ENCODE data around the gene RBBP7.
A peak's percentile ranks its signal among the peaks of the same experiment; 100 is the strongest.
"Not testable (repeated sequence)": the region's sequence is repeated elsewhere in the genome, so short reads cannot be mapped to it uniquely, and the experiment has no call there.

RBBP7 gene

DNA sequence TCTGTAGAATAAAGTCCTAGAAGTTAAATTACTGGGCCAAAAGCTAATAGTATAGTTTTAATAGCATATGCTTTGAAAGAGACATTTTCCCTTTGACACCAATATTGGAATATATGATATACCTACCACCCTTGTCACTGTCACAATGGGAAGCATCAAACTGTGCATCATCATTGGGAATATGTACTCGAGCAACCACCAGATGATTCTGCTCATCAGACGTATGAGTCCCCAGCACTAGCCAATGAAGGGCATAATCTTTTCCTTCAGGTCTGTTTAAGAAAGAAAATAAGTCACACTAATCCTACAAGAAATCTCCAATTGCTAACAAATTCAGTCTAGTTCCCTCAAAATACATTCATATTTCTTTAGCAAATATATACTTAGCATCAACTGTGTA is 7.3 kb downstream of the RBBP7 start:
- DNase-seq (ENCODE audit: low spot score) = no peak

DNA sequence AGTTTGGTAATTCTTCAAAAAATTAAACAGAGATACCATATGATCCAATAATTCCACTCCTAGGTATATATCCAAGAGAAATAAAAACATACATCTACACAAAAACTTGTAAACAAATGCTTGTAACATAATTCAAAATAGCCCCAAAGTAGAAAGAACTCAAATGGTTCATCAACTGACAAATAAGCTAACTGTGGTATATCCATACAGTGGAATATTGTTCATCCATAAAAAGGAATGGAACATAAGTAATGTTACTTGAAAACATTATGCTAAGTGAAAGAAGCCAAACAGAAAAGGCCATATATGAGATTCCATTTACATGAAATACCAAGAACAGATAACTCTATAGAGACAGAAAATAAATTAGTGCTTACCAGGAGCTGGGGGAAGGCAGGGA is 13.4 kb downstream of the RBBP7 start:
- no peak for DNase-seq (ENCODE audit: low spot score)

DNA sequence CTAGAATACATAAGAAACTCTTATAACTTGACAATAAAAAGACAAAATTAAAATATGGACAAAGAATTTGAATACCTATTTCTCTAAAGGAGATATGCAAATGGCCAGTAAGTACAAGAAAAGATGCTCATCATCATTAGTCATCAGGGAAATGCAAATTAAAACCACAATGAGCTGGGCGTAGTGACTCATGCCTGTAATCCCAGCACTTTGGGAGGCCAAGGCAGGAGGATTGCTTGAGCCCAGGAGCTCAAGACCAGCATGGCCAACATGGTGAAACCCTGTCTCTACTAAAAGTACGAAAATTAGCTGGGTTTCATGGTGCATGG is 14.1 kb downstream of the RBBP7 start:
- DNase-seq (ENCODE audit: low spot score) = not testable (repeated sequence)

DNA sequence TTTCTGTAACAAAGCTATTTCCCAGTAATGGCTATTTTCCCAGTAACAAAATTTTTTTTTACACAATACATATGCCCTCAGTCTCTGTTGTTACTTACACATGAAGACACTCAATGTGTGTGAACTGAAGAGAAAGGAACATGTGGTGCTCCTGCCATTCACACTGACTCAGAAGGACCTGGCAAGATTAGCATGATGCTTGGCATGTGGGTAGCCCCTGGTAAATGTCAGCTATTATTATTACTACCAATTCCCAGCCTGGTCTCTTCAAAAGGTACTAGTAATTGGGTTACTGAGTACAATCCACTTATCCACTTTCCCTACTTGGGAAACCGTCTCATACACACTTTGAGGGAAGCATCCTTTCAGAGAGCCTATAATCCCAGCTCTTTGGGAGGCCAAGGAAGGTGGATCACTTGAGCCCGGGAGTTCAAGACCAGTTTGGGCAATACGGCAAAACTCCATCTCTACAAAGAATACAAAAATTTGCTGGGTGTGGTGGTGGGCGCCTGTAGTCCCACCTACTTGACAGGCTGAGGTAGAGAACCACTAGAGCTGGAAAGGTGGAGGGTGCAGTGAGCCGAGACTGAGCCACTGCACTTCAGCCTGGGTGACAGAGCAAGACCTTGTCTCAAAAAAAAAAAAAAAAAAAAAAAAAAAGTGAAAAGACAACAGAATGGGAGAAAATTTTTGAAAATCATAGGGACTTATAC is 14.6 kb downstream of the RBBP7 start:
- DNase-seq (ENCODE audit: low spot score) = no peak

DNA sequence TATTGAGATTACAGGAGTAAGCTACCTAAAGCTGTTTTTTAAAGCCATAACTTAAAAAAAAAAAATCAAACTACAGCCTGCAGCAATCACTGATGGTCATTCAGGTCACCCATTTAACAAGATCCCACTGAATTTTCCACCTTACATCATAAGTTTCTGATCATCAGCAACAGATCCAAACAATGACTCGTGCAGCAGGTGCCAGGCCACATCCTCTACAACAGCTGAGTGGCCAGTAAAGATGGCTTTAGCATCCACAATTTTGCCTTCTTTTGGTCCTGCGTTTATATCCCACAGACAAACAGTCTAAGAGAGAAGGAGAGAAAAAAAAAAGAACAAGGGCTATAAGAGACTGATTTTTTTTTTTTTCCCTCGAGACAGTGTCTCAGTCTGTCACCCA is 16.6 kb downstream of the RBBP7 start:
- no peak for DNase-seq (ENCODE audit: low spot score)

DNA sequence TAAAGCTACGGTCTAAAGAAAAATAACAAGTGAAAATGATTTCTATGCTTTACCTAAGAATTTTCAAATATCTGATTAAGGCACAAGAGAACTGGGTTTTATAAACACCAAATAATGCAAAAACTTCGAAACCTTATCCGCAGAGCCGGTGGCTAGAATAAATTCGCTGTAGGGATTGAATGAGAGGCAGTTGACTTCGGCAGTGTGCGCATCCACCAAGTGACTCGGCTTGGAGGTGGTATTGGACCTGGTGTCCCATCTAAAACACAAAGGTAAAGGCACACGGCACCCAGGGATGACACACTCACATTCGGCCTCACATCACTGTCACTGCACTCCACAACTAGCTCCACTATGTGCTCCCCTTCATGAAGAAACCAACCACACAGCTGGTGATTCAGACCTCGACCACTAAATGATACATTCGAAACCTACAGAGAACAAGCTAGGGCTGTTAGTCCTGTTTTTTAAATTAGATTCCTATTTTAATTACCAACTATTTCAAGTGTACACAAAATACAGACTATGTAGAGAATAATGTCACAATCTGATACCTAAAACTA is 17.5 kb downstream of the RBBP7 start:
- no peak for DNase-seq (ENCODE audit: low spot score)

DNA sequence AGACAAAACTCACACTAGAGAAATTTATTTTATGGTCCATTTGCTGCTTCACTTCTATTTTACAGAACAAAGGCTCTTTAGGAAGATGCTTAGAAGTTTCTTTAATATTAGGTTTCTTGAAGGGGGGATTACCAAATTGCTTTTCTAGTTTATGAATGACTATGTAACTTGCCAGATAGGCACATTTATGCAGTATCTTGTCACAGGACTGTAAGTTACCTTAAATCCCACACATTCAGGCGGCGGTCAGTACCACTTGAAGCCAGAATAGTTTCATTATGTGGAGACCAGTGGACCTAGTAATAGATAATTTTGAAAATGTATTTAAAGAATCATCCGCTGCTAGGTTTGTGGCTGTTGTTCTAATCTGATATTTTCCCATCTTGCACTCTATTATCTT is 18.3 kb downstream of the RBBP7 start:
- no peak for DNase-seq (ENCODE audit: low spot score)

DNA sequence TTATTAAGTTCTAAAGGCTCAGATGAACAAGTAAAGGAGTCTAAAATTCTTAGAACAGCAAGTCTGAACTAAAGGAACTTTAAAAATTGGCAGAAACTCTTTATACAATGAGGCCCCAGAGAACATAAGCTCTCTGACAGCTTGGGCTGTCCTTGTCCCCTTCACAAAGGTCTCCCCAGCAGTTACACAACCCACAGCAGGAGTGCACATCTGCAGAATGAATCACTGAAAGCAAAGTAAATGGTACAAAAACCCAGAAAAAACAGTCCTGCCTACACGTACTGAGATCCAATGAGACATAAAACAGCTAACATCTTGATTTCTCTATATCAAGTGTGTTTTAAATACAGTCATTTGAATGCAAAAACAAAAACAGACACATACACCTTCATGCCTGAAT is 18.7 kb downstream of the RBBP7 start:
- DNase-seq (ENCODE audit: low spot score) = no peak

DNA sequence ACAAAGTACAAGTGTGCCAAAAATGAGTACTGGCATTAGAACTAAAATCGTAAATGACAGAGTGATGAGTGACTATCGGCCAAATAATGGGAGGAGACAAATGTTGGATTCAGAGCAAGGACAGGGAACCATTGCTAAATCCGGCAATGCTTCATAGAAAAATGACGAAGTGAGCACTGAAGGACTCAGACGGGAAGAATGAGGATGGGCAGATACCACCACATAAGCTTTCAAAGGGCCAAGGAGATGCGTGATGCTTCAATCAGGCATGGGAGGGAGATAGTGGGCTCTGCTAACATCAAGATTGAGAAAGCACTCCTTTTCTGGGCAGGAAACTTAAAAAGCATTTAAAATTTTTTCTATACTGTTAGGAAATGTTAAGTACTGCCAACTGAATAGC is 21.6 kb downstream of the RBBP7 start:
- no peak for DNase-seq (ENCODE audit: low spot score)

DNA sequence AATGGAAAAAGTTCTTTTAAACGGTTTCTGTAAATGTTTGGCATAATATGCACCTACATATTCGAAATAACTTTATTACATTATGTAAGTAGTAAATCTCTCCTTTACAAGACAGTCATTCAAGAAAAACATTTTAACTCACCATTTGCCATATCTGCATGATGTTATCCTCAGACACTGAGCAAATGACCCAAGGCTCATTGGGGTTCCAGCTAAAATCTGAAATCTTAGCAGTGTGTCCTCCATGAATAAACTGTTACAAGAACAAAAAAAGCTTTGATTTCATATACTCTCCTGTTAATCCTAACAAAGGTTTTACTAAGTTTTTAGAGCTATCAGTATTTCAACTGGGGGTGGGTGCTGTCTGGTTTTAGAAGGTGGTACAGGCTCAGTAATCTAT is 24.5 kb downstream of the RBBP7 start:
- no peak for DNase-seq (ENCODE audit: low spot score)

DNA sequence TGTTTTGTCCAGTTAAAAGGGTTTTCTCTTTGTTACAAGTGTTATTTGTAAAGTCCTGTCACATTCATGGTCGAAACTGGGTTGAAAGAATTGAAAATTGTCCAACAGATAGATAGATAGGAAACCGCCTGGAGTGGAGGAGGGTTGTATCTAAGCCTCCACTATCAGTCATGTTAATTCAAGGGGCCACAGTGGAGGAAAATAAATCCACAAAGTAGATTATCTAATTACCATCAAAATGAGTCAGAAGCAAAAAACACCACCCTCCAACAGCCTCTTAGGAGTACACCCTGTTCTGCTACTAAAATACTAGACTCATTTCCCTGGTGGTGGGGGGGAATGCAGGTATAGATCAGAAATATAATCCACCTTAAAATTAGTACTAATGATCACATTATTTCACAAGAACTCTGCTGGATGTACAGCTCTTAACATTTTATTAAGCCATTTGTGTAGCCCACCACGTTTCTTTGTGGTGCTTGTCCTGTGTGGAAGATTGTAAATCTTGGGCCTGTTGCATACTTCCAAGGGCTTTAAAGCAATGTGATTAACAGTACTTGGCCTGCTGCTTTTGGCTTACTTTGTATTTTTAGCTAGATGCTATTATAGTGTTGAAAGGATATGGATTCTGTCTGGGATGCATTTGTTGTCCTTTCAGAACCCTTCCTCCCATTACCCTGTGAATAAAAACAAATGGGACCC is 26.8 kb downstream of the RBBP7 start:
- no peak for DNase-seq (ENCODE audit: low spot score)

DNA sequence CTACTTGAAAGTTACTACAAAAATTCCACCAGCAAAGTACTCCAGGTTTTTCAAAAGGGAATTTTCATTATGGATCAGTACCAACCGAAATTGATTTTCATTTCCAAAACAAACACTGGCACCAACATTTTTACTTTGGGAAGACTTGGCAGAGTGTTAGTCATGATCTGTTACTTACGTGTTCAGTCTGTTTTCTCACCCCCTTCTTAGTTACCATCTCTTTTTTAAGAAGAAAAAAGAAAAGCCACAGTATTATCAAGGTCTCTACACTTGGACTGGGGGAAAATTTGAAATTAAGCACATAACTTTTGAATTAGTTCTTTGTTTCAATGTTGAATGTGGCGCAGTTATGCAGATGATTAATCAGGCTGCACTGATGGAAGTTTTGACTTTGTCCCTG is 27.5 kb downstream of the RBBP7 start:
- peak; percentile 28 for DNase-seq (ENCODE audit: low spot score)

DNA sequence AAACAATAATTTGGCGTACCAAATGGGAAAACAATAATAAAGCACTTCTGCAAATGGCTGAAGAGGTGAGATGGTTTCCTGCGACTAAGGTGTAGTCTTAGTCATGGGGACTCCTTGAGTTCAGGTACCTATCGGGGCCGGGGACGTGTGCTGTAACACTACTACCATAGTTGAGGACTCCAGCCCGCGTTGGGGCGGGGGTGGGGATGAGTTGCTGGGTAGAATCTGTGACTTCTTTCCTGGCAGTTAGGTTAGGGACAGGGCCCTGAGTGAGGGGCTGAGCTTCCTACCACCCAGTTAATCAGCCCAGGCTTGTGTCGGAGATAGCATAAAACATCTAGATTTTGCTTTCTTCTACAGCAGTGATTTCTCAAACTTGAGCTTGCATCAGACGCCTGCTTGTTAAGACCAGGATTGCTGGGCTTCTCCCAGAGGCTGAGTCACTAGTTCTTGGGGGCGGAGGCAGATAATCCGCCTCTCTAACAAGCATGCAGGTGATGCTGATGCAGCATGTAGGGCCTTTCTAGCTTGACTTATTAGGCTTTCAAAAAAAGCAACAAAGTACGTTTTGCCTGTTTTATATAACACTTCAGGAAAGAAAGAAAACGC is 30.2 kb downstream of the RBBP7 start:
- DNase-seq (ENCODE audit: low spot score) = no peak

DNA sequence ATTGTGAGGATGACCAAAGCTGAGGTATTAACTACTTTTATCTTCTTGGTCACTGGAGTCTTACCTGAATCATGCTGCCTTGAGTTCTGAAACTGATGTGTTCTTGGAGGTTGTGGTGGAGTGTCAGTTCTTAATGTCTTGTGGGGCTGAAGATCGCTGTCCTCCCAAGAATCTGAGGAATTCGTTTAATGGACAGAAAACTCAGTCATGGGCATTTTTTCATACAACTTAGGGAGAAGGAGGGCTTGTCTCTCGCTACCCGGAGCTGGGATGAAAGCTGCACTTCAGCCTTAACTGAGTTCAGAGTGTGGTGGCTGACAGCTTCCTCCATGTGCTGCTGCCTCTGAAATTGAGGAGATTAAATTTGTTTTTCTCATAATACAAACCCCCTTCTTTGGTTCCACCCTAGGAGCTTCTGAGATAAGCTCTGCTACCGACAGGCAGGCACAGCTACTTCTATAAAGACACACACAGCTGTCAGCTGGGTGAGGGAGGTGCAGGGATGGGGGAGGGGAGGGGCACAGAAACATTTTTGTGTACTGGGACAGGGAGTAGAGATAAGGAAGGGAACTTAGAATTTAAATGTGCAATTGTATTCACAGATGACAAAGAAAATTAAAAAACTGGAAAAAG is 30.8 kb downstream of the RBBP7 start:
- no peak for DNase-seq (ENCODE audit: low spot score)

DNA sequence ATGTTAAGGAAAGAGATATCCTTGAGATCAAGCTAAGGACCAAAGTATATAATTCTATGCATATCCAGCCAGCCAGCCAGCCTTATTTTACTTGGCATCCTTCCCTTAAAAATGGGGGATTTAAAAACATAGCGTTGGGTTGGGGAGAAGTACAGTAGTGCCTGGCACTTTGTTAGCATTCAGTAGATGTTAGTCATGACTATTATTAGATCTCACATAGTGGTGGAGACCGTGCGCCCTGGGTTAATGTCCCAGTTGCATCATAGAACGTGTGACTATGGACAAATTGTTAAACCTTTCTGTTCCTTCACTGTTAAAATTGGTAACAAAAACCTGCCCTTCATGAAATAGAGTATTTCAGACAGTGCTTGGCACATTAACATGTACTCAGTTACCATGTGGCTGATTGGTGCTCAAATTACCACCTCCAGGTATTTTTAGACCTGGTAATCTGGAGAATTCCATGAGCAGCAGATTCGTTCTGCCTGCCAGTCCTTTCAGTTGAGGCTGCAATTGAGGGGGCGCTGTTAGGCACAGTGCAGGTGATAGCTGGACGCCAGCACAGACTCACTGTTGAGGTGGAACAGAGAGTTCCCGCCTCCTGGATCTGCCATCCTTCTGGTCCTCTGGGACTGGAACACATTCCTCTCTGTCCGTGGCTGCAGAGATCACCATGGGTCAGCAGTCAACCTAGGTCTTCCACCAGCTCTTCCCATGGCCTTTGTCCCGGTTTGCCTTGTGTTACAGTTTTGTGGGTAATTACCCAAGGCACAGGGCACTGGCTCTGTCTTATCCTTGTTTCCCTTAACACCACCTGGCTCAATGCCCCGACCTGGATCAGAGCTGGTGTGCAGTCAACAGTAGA is 31.7 kb downstream of the RBBP7 start:
- DNase-seq (ENCODE audit: low spot score) = no peak

DNA sequence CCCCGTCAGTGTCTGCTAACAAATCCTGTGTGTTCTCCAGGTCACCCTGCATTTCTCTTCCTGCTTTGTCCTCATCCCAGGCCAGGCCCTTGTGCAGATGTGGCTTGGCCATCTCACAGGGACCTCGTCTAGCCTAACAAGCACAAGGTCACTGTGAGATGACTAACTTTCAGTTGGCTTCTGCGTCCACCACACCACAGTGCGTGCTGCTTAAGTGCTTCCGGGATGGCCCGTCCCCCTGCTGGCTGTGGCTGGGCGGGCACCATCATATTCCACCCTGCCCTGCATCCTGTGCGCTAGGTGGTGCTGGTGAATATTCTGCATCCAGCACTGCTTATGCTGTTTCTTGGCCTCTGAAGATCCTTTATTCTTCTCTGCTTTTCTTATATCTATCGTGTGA is 33.8 kb downstream of the RBBP7 start:
- DNase-seq (ENCODE audit: low spot score) = no peak

DNA sequence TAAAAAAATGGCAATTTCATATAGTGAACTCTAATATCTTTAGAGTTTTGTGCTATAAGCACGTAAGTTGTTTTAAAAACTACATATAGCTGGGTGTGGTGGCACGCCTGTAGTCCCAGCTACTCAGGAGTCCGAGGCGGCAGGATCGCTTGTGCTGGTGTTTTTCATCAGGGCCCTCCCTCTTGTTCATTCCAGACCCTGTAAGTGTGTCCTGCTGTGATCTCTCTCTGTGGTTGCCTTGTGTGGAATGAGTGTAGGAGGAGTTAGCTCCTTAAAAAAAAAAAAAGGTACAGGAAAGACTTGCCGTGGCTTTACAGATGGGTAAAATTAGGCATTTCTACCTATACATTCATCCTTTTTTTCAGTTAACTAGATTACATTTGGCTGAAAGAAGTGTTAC is 35.4 kb downstream of the RBBP7 start:
- no peak for DNase-seq (ENCODE audit: low spot score)

DNA sequence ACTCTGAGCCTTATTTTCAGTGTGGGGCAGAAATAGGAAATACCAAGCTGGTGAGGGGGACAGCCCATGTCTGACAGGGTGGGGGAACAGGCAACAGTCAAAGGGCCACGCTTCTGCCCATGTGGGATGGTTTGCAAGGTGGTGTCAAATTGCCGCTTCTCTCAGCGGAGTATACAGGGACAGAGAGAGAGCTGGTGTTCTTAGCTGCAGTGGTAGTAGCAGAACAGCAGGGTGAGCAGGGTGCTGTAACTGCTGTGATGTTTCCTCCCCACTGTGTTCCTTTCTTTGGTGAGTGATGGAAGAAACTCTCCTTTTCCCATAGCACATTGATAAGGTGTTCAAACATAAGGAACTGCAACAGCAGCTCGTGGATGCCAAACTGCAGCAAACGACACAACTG is 37.9 kb downstream of the RBBP7 start:
- no peak for DNase-seq (ENCODE audit: low spot score)

DNA sequence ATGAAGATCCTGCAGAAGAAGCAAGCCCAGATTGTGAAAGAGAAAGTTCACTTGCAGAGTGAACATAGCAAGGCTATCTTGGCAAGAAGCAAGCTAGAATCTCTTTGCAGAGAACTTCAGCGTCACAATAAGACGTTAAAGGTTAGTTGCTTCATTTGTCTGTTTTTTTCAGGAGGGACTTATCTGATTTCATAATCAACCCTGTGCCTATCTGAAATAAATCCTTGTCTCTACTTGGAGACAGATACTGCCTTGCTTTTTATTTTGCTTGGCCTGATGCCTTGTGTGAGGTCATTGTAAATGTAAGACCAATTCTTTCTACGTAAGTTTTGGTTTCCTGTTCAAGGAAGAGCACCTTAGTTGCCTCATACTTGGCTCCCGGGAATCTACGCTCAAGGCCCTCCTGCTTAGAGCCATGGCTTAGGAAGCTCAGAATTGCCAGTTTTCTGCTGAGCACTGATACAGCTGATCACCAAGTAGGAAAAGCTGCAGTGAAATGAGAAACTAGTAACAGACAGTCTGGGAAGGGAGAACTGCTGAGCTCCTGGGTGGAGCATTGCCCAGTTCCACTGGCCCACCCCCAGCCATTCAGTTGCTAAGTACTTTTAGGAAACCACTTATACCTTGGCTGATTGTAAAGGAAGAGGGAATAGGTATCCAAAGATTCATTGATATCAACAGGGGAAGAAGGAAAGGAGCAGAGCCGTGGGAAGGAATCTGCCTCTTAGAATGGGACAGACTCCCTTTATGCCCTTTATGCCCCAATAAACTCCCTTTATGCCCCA is 41.8 kb downstream of the RBBP7 start:
- DNase-seq (ENCODE audit: low spot score) = no peak

DNA sequence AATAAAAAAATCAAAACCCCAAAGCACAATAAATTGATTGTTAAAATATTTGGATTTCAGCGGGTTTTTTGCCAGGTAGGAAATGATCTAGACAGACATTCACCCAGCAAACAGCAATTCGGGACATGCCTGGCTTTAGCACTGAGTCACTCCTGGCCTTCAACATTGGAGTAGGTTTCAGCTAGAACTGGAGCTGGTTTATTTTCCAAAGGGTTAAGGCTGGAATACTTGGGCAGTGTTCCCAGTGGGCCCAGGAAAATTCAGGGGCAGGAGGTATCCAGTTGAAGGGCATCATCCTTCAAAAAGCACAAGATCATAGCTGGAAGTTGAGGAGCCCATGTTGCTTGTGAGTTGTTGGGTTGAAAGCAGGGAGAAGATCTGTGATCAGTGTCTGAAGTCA is 42.9 kb downstream of the RBBP7 start:
- DNase-seq (ENCODE audit: low spot score) = no peak

DNA sequence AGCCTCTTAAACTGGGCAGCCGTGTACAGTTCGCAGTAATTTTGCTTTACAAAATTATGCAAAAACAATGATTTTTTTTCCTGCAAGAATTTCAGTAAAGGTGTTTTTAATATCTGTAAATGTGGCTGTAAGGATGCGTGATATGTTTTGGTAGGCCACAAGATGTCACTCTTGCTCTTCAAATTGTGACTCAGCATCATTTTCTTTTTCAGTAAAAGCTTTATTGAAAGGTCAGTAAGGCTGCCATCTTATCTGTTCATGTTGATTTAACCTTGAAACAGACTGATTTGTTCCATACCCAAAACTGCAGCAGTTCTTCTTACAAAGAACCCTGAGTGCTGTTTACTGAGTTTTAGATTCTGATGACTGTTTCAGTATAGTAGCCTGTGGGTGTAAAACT is 44.0 kb downstream of the RBBP7 start:
- DNase-seq (ENCODE audit: low spot score) = peak; percentile 51

Measured in COLO829 (cell line).